HG02943 (cell line): Measurements from ENCODE around the gene REL.
"Not testable (repeated sequence)": the region's sequence is repeated elsewhere in the genome, so short reads cannot be mapped to it uniquely, and the experiment has no call there.

Source experiments
- ATAC-seq: cut with Tn5 transposase; IDR thresholded peaks from one replicate; pipeline ENCODE4 v1.9.1; 2021; ENCODE audit warnings: mild to moderate bottlenecking, low read depth, moderate library complexity; ENCODE audit not compliant: unreplicated experiment

REL gene

GRCh38 chr2:60906395-60906794 lies 25.0 kb downstream of the REL start:
- no peak for ATAC-seq

GRCh38 chr2:60907329-60907728 lies 26.0 kb downstream of the REL start:
- ATAC-seq = no peak

GRCh38 chr2:60925994-60926740 lies 44.8 kb downstream of the REL start:
- no peak for ATAC-seq

GRCh38 chr2:60926741-60927552 lies 45.6 kb downstream of the REL start:
- no peak for ATAC-seq

GRCh38 chr2:60932061-60932460 lies 50.7 kb downstream of the REL start:
- ATAC-seq = not testable (repeated sequence)

GRCh38 chr2:60932954-60933353 lies 51.6 kb downstream of the REL start:
- ATAC-seq = no peak

- ATAC-seq = no peak
Measured at GRCh38 chr2:60934165-60934722, 52.9 kb downstream of the REL start.

- ATAC-seq = no peak
Measured at GRCh38 chr2:60936757-60937156, 55.4 kb downstream of the REL start.

- ATAC-seq = no peak
Measured at GRCh38 chr2:60938301-60938700, 56.9 kb downstream of the REL start.

GRCh38 chr2:60939622-60940021 lies 58.2 kb downstream of the REL start:
- ATAC-seq = no peak

GRCh38 chr2:60945341-60945740 lies 64.0 kb downstream of the REL start:
- no peak for ATAC-seq

- ATAC-seq = no peak
Measured at GRCh38 chr2:60947056-60947455, 65.7 kb downstream of the REL start.

GRCh38 chr2:60948161-60948560 lies 66.8 kb downstream of the REL start:
- no peak for ATAC-seq

GRCh38 chr2:60948926-60949579 lies 67.7 kb downstream of the REL start:
- no peak for ATAC-seq

GRCh38 chr2:60954139-60954538 lies 72.8 kb downstream of the REL start:
- ATAC-seq = no peak

GRCh38 chr2:60957224-60957623 lies 75.8 kb downstream of the REL start:
- no peak for ATAC-seq

GRCh38 chr2:60957643-60958042 lies 76.3 kb downstream of the REL start:
- no peak for ATAC-seq

- ATAC-seq = no peak
Measured at GRCh38 chr2:60958361-60958760, 77.0 kb downstream of the REL start.

GRCh38 chr2:60958800-60959199 lies 77.4 kb downstream of the REL start:
- no peak for ATAC-seq

- ATAC-seq = no peak
Measured at GRCh38 chr2:60959501-60959900, 78.1 kb downstream of the REL start.

- no peak for ATAC-seq
Measured at GRCh38 chr2:60960706-60961105, 79.3 kb downstream of the REL start.
